Kidney (tissue), 14 donors: ENCODE results near the gene PHEX. TPM values are rescaled to one million over a fixed set of nuclear protein-coding genes. Genes with fewer than 3 reads are reported as not detected.

Source experiments
- DNase-seq, 5 donors: peaks; one replicate each; pipeline ENCODE4 v3.0.0-alpha.2; 2013 to 2020
- FAIRE-seq: peaks from 2 replicates; lab custom pipeline; 2012; peaks lifted over from hg19 to GRCh38; lab: Jason Lieb, UNC
- H3K27ac ChIP-seq, 2 donors: one replicate each; pipeline ENCODE4 v1.7.0; 2013; ENCODE audit warnings: low read depth in 2 of 2, low read length in 2 of 2, inconsistent platforms in 1 of 2
- H3K27me3 ChIP-seq: one replicate; pipeline ENCODE4 v1.7.1; 2013; ENCODE audit warnings: low read length, inconsistent platforms; ENCODE audit not compliant: control insufficient read depth, insufficient read depth
- H3K36me3 ChIP-seq, 3 donors: one replicate each; pipeline versions ENCODE4 v1.7.0 to v1.7.1; 2013; ENCODE audit warnings: low read length in 3 of 3, control low read depth in 1 of 3, inconsistent platforms in 1 of 3; ENCODE audit not compliant: insufficient read depth in 3 of 3, control insufficient read depth in 2 of 3
- H3K4me1 ChIP-seq, 3 donors: one replicate each; pipeline versions ENCODE4 v1.7.0 to v1.7.1; 2013; ENCODE audit warnings: low read length in 3 of 3, inconsistent platforms in 1 of 3, low read depth in 1 of 3; ENCODE audit not compliant: control insufficient read depth in 2 of 3, insufficient read depth in 2 of 3
- H3K4me3 ChIP-seq, 3 donors: one replicate each; pipeline versions ENCODE4 v1.7.0 to v1.8.1; 2013; ENCODE audit warnings: low read length in 3 of 3, control low read depth in 1 of 3, inconsistent platforms in 1 of 3
- H3K9ac ChIP-seq, 3 donors: one replicate each; pipeline versions ENCODE4 v1.7.0 to v1.7.1; 2013; ENCODE audit warnings: low read length in 3 of 3, control low read depth in 1 of 3, inconsistent platforms in 1 of 3
- H3K9me3 ChIP-seq, 3 donors: one replicate each; pipeline versions ENCODE4 v1.7.0 to v1.7.1; 2013; ENCODE audit warnings: low read length in 3 of 3, control low read depth in 1 of 3, inconsistent platforms in 1 of 3; ENCODE audit not compliant: control insufficient read depth in 2 of 3, insufficient read depth in 1 of 3
- intact Hi-C: fragments of 100-400 bp; cut with DNase I; formaldehyde crosslinking; loops from one replicate; pipeline ENCODE4 v1.11.1; 2022
- polyA plus RNA-seq: library from polyadenylated mRNA; stranded (reverse); fragments of 350-450 nt; fragmentation: Illumina TruSeq; extraction: RNeasy Lipid Tissue Mini Kit (QIAGEN cat#74804); gene quantifications from one replicate; pipeline ENCODE4 v1.2.3, GENCODE V29; 2014; ENCODE audit warnings: low read depth, low replicate concordance; ENCODE audit not compliant: insufficient read depth
- total RNA-seq: library from RNA; stranded (reverse); fragmentation: NEBNext Ultra II Directional; extraction: Animal tissue kit (Norgen Biotek cat#: 25700); gene quantifications from one replicate; pipeline ENCODE4 v1.2.1, GENCODE V29; 2021
- TF ChIP-seq, protein P1 (sequence below): IDR thresholded peaks from 3 replicates; pipeline ENCODE4 v1.5.1; 2012; ENCODE audit warnings: mild to moderate bottlenecking, moderate library complexity, borderline replicate concordance; ENCODE audit not compliant: insufficient read depth; ENCODE audit errors: extremely low read depth
- donor health status: control.
- donor health status: control.
- donor health status: control.
- donor health status: control.
- donor health status: control.
- donor health status: DM: yes; HTN: yes; CAD: no.
- donor health status: Normal renal cell carcinoma (clear cell type).

Gene PHEX
- total and polyA plus RNA-seq, 2 donors from 2014 or later, result 0.19 to 0.25 TPM

DNA sequence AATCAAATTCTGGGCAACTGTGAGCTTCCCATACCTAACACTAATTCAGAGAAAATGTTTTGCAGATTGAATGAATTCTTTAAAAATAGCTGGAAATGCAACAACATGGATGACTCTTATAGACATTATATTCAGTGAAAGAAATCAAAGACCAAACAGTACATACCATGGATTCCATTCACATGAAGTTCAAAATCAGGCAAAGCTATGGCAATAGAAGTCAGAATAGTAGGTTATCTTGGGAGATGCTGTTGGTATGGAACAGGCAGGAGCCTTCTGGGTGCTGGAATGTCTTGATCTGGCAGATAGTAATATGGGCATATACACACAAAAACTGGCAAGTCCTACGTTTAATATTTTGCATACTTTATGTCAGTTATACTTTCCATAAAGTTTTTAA is 215.0 kb downstream of the PHEX start:
- Histone ChIP-seq H3K36me3 (no peaks in the 10 kb centered on the region), H3K9ac (no peak overlapping the region), H3K27ac (no peak overlapping the region), H3K27me3 (no peaks in the 10 kb centered on the region), H3K9me3 (no peaks in the 10 kb centered on the region), H3K4me3 (no peak overlapping the region), H3K4me1 (no peaks in the 10 kb centered on the region)
- DNase-seq (no peak), FAIRE-seq (no peak)
- intact Hi-C loops, result no loop called here
- TF ChIP-seq, protein P1, sequence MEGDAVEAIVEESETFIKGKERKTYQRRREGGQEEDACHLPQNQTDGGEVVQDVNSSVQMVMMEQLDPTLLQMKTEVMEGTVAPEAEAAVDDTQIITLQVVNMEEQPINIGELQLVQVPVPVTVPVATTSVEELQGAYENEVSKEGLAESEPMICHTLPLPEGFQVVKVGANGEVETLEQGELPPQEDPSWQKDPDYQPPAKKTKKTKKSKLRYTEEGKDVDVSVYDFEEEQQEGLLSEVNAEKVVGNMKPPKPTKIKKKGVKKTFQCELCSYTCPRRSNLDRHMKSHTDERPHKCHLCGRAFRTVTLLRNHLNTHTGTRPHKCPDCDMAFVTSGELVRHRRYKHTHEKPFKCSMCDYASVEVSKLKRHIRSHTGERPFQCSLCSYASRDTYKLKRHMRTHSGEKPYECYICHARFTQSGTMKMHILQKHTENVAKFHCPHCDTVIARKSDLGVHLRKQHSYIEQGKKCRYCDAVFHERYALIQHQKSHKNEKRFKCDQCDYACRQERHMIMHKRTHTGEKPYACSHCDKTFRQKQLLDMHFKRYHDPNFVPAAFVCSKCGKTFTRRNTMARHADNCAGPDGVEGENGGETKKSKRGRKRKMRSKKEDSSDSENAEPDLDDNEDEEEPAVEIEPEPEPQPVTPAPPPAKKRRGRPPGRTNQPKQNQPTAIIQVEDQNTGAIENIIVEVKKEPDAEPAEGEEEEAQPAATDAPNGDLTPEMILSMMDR, result no peak

DNA sequence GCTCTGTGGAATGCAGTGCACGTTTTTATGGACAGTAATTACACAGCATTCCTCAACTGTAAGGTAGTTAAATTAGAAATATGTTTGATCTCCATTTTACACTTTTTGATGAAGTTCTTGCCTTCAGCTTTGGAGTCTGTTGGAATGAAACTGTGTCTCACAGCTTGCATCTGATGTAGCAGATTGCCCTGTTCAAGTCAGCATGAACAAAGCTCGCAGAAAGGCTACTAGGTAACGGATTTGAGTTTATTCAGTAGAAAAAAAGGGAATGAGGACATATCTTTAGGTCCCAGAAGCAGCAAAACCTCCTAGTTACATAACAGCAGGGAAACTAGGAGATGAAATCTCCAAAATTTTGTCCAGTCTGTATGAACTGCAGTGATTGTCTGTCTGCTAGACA is 216.3 kb downstream of the PHEX start:
- Histone ChIP-seq H3K36me3 (no peaks in the 10 kb centered on the region), H3K9me3 (no peaks in the 10 kb centered on the region), H3K4me3 (no peak overlapping the region), H3K4me1 (no peaks in the 10 kb centered on the region), H3K27me3 (no peaks in the 10 kb centered on the region), H3K27ac (no peak overlapping the region), H3K9ac (no peak overlapping the region)
- TF ChIP-seq, protein P1, result no peak
- intact Hi-C loops, result no loop called here
- FAIRE-seq (no peak), DNase-seq (no peak)

DNA sequence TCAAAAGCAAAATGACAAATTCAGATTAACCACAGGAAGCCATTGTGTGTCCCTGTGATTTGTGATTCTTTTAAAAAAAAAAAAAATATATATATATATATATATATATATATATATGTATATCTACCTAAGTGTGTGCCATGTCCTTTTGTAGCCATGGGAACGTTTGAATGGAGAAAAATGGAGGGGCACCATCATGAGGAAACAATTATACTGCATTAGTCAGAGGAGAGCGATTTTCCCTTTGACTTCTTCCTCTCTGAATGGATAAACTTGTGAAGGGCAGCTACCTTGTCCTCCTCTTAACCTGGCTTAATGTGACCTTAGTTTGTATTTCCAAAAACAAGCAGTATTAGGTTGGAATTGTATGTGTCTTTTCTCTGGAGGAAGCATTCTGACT is 217.2 kb downstream of the PHEX start:
- intact Hi-C loops, result no loop called here
- Histone ChIP-seq H3K27me3 (no peaks in the 10 kb centered on the region), H3K9ac (no peak overlapping the region), H3K4me1 (no peaks in the 10 kb centered on the region), H3K36me3 (no peaks in the 10 kb centered on the region), H3K4me3 (no peak overlapping the region), H3K27ac (no peak overlapping the region), H3K9me3 (no peaks in the 10 kb centered on the region)
- DNase-seq, result no peak
- no peak for FAIRE-seq
- TF ChIP-seq, protein P1, result no peak

DNA sequence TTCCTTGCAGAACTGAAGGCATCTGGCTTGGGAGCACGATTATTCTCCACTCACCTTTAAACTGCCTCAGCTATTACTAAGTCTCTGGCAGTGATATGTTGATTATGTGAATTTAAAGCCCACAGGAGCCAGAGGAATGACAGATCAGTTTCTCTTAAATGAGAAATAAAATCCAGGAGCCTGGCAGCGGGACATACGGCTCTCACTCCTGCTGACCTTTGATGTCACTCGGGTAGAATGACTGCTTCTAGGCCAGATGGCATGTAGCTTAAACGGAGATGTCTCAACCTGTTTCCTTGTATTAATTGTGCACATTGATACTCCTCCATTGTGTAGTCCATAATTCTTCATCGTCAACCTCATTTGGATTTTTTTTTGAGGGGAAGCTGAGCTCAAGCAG is 236.6 kb downstream of the PHEX start:
- H3K27ac ChIP-seq, result no peak overlapping the region
- FAIRE-seq (no peak), DNase-seq (peak in 2 of 5 donors; percentile 47 to 52)
- no peaks in the 10 kb centered on the region for H3K27me3 ChIP-seq
- H3K4me3 ChIP-seq, result no peak overlapping the region
- no peaks in the 10 kb centered on the region for H3K9me3 ChIP-seq
- H3K9ac ChIP-seq, result no peak overlapping the region
- no peaks in the 10 kb centered on the region for H3K4me1 ChIP-seq
- intact Hi-C loops, result no loop called here
- TF ChIP-seq, protein P1, result no peak
- H3K36me3 ChIP-seq, result no peaks in the 10 kb centered on the region
